ENCODE results near the gene CLDN8. TPM values are rescaled to one million over a fixed set of nuclear protein-coding genes. Genes with fewer than 3 reads are reported as not detected.

CLDN8 gene
- total and polyA plus RNA-seq, 3 donors from 2014 or later: not detected

GRCh38 chr21:30223596-30223995, 7.7 kb upstream of the CLDN8 start:
- Histone ChIP-seq H3K36me3 (ENCODE audit: low read depth, missing control alignments) (no peaks in the 10 kb centered on the region), H3K27ac (no peak overlapping the region), H3K4me1 (no peaks in the 10 kb centered on the region), H3K9me3 (no peaks in the 10 kb centered on the region), H3K4me3 (no peak overlapping the region), H3K27me3 (no peaks in the 10 kb centered on the region)
- 80 to 84% methylated on average over 2 of the region's 2 CpGs for WGBS, 2 donors
- no peak for DNase-seq
- intact Hi-C loops (cut with DNase I; ENCODE audit: low total_unique reads): no loop called here
- no peak for TF ChIP-seq CTCF (IDR thresholded peaks at IDR 0.05)
- TF ChIP-seq POLR2A (IDR thresholded peaks at IDR 0.05): no peak

GRCh38 chr21:30222724-30223123, 6.8 kb upstream of the CLDN8 start:
- no peak overlapping the region for H3K27ac ChIP-seq
- H3K36me3 ChIP-seq (ENCODE audit: low read depth, missing control alignments): no peaks in the 10 kb centered on the region
- H3K4me3 ChIP-seq: no peak overlapping the region
- H3K27me3 ChIP-seq: no peaks in the 10 kb centered on the region
- H3K9me3 ChIP-seq: no peaks in the 10 kb centered on the region
- no peaks in the 10 kb centered on the region for H3K4me1 ChIP-seq
- intact Hi-C loops (cut with DNase I; ENCODE audit: low total_unique reads): no loop called here
- TF ChIP-seq CTCF (IDR thresholded peaks at IDR 0.05): no peak
- no peak for TF ChIP-seq POLR2A (IDR thresholded peaks at IDR 0.05)
- DNase-seq: no peak

- no peaks in the 10 kb centered on the region for H3K36me3 ChIP-seq (ENCODE audit: low read depth, missing control alignments)
- H3K9me3 ChIP-seq: no peaks in the 10 kb centered on the region
- H3K27ac ChIP-seq: no peak overlapping the region
- H3K4me1 ChIP-seq: no peaks in the 10 kb centered on the region
- intact Hi-C loops (cut with DNase I; ENCODE audit: low total_unique reads): no loop called here
- no peak for DNase-seq
- H3K4me3 ChIP-seq: no peak overlapping the region
- no peaks in the 10 kb centered on the region for H3K27me3 ChIP-seq
- 33 to 51% methylated on average over 1 of the region's 1 CpG for WGBS, 2 donors
- TF ChIP-seq CTCF (IDR thresholded peaks at IDR 0.05) (no peak), POLR2A (IDR thresholded peaks at IDR 0.05) (no peak)
Measured at GRCh38 chr21:30211071-30211470, 4.8 kb downstream of the CLDN8 start.

GRCh38 chr21:30209601-30210000, 6.3 kb downstream of the CLDN8 start:
- Histone ChIP-seq H3K27me3 (no peaks in the 10 kb centered on the region), H3K4me1 (no peaks in the 10 kb centered on the region), H3K36me3 (ENCODE audit: low read depth, missing control alignments) (no peaks in the 10 kb centered on the region), H3K9me3 (no peaks in the 10 kb centered on the region), H3K4me3 (no peak overlapping the region), H3K27ac (no peak overlapping the region)
- no peak for DNase-seq
- 49 to 52% methylated on average over 5 of the region's 5 CpGs for WGBS, 2 donors
- intact Hi-C loops (cut with DNase I; ENCODE audit: low total_unique reads): no loop called here
- TF ChIP-seq POLR2A (IDR thresholded peaks at IDR 0.05): no peak

GRCh38 chr21:30207252-30207579, 8.7 kb downstream of the CLDN8 start:
- no peaks in the 10 kb centered on the region for H3K36me3 ChIP-seq (ENCODE audit: low read depth, missing control alignments)
- no peak for TF ChIP-seq CTCF (IDR thresholded peaks at IDR 0.05)
- no peak for TF ChIP-seq POLR2A (IDR thresholded peaks at IDR 0.05)
- DNase-seq: no peak
- H3K4me1 ChIP-seq: no peaks in the 10 kb centered on the region
- H3K27ac ChIP-seq: no peak overlapping the region
- H3K9me3 ChIP-seq: no peaks in the 10 kb centered on the region
- H3K27me3 ChIP-seq: no peaks in the 10 kb centered on the region
- H3K4me3 ChIP-seq: no peak overlapping the region
- WGBS, 2 donors: 92 to 93% methylated on average over 1 of the region's 1 CpG
- intact Hi-C loops (cut with DNase I; ENCODE audit: low total_unique reads): no loop called here
